LoVo (cell line): ENCODE measurements around the gene OLFM4.

Experiments
- DNase-seq: peaks from one replicate; pipeline ENCODE4 v3.0.0-alpha.2; 2016; ENCODE audit warnings: low spot score

OLFM4 gene

GRCh38 chr13:53068585-53069520 lies 40.2 kb downstream of the OLFM4 start:
- no peak for DNase-seq

DNA sequence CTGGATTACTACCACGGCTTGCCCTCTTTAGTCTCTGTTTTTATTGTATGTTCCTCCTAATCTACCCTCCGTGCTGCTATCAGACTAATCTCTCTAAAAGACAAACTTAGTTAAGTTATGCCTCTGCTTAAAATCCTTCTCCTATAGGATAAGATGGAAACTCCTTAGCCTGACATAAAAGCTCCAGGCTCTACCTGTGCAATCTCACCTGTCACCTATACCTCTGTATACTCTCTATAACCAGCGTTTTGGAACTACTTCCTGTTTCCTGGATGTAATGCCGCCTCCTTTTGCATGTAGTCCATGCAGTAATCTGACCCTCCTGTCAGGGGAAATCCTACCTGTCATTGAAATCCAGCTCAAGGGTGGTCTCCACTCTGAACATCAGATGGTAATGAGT lies 41.2 kb downstream of the OLFM4 start:
- DNase-seq, result no peak

DNA sequence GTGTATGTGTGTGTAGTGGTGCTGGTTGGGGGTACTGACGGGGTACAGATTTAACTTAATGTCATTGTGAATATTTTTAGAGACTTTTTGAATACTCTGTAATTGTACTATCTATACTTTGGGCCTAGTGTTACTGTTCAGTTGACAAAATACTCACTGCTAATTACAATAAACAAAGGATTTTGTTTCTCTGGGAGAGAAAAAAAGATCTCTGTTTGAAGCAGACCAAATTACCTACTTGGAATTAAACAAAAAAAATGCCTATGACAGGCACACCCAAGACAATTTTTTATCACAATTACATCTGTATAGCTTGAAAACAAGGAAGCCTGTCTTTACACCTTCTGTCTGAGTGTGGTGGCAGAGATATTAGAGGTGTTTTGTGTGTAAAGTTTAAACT lies 45.1 kb downstream of the OLFM4 start:
- DNase-seq, result no peak

DNA sequence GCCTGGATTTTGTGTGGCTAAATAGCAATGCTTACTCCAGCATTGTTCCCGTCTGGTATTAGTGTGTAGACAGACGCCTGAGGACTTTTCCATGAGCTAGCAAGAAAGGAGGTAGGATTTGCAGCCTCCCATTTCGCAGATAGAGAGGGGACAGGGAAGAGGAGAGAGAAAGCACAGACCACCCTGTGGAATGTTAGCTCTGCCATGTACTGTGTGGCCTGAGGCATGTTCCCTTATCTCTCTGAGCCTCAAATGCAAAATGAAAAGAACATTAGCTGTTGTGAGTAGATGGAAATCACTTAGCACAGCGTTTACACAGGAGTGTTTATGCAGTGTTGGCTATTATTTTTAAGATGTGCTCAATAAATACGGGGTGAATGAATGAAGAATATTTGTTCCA lies 45.5 kb downstream of the OLFM4 start:
- DNase-seq, result no peak

GRCh38 chr13:53075356-53076041 lies 46.9 kb downstream of the OLFM4 start:
- no peak for DNase-seq

- no peak for DNase-seq
Measured at GRCh38 chr13:53079691-53080090, 51.1 kb downstream of the OLFM4 start.

DNA sequence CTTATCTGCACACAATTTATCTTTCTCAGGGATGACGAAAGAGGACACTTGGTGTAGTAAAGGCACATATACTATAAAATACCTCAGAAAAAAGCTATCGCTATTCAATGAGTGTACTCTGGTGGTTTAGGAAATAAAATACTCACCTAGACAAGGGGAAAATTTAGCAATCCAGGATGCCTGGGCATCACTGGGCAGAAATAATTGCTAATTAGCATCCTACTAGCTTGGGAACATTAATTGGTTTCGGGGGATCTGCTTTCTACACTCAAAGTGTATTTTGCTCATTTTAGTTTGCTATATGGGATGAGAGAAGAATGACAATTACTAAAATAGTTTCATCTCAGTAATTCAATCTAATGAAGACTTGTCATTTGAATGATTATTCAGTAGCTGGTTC lies 60.3 kb downstream of the OLFM4 start:
- DNase-seq, result no peak

DNA sequence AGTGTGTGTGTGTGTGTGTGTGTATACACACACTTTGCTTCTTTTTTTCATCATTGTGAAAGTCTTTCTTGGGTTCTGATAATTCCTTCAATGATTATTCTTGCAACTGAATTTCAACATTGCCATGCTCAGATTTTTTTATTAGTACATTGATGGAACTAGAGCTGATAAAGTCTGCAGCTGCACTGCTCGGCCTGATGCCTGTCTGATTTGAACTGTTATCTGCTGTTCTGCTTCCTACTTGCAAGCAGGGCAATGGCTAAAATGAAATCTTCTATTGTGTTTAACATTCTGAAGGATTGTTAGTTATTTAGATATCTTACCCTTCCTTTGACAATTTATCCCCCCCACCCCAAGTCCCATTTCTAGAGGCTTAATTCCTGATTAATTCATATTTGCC lies 61.3 kb downstream of the OLFM4 start:
- no peak for DNase-seq

- DNase-seq, result no peak
Measured at GRCh38 chr13:53090461-53090860, 61.8 kb downstream of the OLFM4 start.

- no peak for DNase-seq
Measured at GRCh38 chr13:53092931-53093330, 64.3 kb downstream of the OLFM4 start.

GRCh38 chr13:53098455-53098854 lies 69.8 kb downstream of the OLFM4 start:
- no peak for DNase-seq

DNA sequence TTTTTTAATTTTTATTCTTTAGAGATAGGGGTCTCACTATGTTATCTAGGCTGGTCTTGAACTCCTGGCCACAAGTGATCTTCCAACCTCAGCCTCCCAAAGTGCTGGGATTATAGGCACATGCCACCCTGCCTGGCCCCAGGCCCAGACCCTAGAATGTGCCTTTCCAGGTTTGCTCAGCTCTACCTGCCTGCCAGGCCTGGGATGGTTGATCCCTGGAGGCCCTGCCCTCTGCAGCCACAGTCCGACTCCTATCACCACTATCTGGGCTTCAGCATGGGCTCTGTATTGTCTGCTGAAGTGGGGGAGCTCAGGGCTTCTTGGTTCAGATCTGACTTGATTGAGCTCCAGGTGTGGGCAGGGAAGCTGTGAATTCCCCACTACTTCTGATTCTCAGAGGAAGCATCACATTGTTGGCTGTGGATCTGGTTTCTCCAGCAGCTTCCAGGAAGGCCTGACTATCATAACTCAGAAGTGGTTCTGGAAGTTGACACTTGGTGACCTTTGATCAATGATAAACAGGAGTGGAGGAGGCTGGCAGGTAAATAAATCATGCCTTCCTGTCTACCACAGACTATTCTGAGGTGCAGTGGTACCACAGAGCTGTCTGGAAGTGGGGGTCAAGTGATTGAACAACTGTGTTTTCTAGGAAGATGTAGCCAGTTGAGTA lies 71.9 kb downstream of the OLFM4 start:
- DNase-seq, result no peak
